Lung (tissue), 12 donors: ENCODE data around the gene ZNF236. TPM values are rescaled to one million over a fixed set of nuclear protein-coding genes. Genes with fewer than 3 reads are reported as not detected.
"Not testable (repeated sequence)": the region's sequence is repeated elsewhere in the genome, so short reads cannot be mapped to it uniquely, and the experiment has no call there.

Experiments
- ATAC-seq: fragments of 200-7000 bp; cut with Tn5 transposase; one replicate; pipeline ENCODE4 v1.9.1; 2020; ENCODE audit warnings: moderate number of reproducible peaks; ENCODE audit not compliant: insufficient read depth, low FRiP score
- DNase-seq, 3 donors: peaks; one replicate each; pipeline ENCODE4 v3.0.0-alpha.2; 2013 to 2017
- H3K27ac ChIP-seq, 2 donors: one replicate each; pipeline ENCODE4 v1.5.1; 2013; ENCODE audit warnings: mild to moderate bottlenecking in 2 of 2, moderate library complexity in 2 of 2, control low read depth in 1 of 2, inconsistent platforms in 1 of 2, low read depth in 1 of 2, low read length in 1 of 2
- H3K27me3 ChIP-seq, 3 donors: one replicate each; pipeline ENCODE4 v1.5.1; 2013; ENCODE audit warnings: low read length in 2 of 3; ENCODE audit not compliant: control insufficient read depth in 3 of 3, insufficient read depth in 3 of 3
- H3K36me3 ChIP-seq, 4 donors: one replicate each; pipeline ENCODE4 v1.5.1; 2013; ENCODE audit warnings: low read length in 4 of 4, mild to moderate bottlenecking in 1 of 4, moderate library complexity in 1 of 4; ENCODE audit not compliant: control insufficient read depth in 4 of 4, insufficient read depth in 4 of 4
- H3K4me1 ChIP-seq, 5 donors: one replicate each; pipeline ENCODE4 v1.5.1; 2013; ENCODE audit warnings: low read length in 5 of 5, mild to moderate bottlenecking in 2 of 5, moderate library complexity in 1 of 5; ENCODE audit not compliant: control insufficient read depth in 5 of 5, insufficient read depth in 5 of 5
- H3K4me3 ChIP-seq: one replicate; pipeline ENCODE4 v1.5.1; 2013; ENCODE audit warnings: mild to moderate bottlenecking, control low read depth, moderate library complexity
- H3K9ac ChIP-seq, 2 donors: one replicate each; pipeline ENCODE4 v1.5.1; 2013; ENCODE audit warnings: low read length in 2 of 2, control low read depth in 1 of 2; ENCODE audit not compliant: insufficient read depth in 1 of 2
- H3K9me3 ChIP-seq, 4 donors: one replicate each; pipeline ENCODE4 v1.5.1; 2013; ENCODE audit warnings: low read length in 3 of 4, mild to moderate bottlenecking in 1 of 4, moderate library complexity in 1 of 4; ENCODE audit not compliant: control insufficient read depth in 4 of 4, insufficient read depth in 3 of 4
- WGBS, 2 donors: extraction: QIAGEN DNeasy Blood & Tissue Kit; methylation state at CpG; one replicate each; pipeline ENCODE4 v1.1.7; 2013; 5-methylcytosine and 5-hydroxymethylcytosine counted together
- polyA plus RNA-seq, 2 donors: library from polyadenylated mRNA; stranded (reverse); fragments of 200-250 nt; gene quantifications; one replicate each; pipeline ENCODE4 v1.2.1, GENCODE V29; 2013
- total RNA-seq, 2 donors: library from RNA; depleted of rRNA in 1 of 2; stranded (reverse); fragments of >200 nt in 1 of 2; gene quantifications; one replicate each; pipeline ENCODE4 v1.2.1, GENCODE V29; 2014 to 2021
- TF ChIP-seq, protein P1 (sequence below): IDR thresholded peaks from 2 replicates; pipeline ENCODE4 v1.5.1; 2012; ENCODE audit warnings: mild to moderate bottlenecking; ENCODE audit errors: control extremely low read depth, extremely low read depth
- donor health status: control.
- donor health status: control.
- donor health status: Bipolar disorder and iron deficiency.
- donor health status: healthy.
- donor health status: DM: yes; HTN: yes; CAD: no.

Gene ZNF236
- total and polyA plus RNA-seq, 4 donors = 2.4 to 23.1 (median 8.8) TPM

DNA sequence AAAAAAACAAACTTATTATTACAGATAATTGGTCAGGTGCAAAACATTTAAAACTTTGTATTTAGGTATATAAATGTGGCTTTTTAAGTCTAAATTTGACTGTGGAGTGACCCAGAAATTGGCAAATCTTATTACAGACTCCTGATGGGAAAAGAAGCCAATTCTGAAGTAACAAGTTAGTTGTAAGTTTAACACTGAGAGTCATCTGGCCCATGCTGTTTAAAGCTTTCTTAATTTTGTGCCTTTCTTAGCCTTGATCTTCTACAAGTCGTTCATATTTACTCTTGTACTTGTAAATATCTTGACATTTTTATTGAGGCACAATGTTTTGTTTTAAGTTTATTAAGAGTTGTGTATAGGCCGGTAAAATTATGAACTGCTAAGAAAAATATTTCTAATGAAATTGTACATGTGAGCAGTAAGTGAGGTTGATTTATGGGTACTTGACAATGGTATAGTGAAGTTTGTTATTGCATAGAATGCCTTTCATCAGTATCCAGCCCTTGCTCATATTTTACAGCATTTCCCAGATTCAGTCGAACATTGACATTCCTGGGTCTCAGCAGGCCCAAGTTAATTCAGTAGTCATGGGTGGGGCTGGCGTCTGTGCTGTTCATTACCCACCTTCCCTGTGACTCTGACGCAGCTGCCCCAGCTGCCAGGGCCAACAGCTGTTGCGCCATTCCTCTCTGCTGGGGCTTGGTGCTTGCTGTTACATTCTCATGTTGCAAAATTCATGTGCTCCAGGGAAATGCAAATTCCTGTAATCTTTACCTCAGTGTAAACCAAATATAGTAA, 121.4 kb downstream of the ZNF236 start:
- H3K27ac ChIP-seq = no peak overlapping the region
- peak; percentile 58 to 68 (median 65) for DNase-seq
- no peak overlapping the region for H3K4me3 ChIP-seq
- H3K9me3 ChIP-seq = no peaks in the 10 kb centered on the region
- H3K4me1 ChIP-seq = no peaks in the 10 kb centered on the region
- H3K36me3 ChIP-seq = peaks cover 4 to 16% (median 13%) of the 10 kb centered on the region in 4 donors
- TF ChIP-seq, protein P1, sequence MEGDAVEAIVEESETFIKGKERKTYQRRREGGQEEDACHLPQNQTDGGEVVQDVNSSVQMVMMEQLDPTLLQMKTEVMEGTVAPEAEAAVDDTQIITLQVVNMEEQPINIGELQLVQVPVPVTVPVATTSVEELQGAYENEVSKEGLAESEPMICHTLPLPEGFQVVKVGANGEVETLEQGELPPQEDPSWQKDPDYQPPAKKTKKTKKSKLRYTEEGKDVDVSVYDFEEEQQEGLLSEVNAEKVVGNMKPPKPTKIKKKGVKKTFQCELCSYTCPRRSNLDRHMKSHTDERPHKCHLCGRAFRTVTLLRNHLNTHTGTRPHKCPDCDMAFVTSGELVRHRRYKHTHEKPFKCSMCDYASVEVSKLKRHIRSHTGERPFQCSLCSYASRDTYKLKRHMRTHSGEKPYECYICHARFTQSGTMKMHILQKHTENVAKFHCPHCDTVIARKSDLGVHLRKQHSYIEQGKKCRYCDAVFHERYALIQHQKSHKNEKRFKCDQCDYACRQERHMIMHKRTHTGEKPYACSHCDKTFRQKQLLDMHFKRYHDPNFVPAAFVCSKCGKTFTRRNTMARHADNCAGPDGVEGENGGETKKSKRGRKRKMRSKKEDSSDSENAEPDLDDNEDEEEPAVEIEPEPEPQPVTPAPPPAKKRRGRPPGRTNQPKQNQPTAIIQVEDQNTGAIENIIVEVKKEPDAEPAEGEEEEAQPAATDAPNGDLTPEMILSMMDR = no peak
- H3K9ac ChIP-seq = no peak overlapping the region
- H3K27me3 ChIP-seq = no peaks in the 10 kb centered on the region
- 60 to 66% methylated on average over 6 of the region's 6 CpGs for WGBS, 2 donors
- peak; percentile 58 for ATAC-seq

DNA sequence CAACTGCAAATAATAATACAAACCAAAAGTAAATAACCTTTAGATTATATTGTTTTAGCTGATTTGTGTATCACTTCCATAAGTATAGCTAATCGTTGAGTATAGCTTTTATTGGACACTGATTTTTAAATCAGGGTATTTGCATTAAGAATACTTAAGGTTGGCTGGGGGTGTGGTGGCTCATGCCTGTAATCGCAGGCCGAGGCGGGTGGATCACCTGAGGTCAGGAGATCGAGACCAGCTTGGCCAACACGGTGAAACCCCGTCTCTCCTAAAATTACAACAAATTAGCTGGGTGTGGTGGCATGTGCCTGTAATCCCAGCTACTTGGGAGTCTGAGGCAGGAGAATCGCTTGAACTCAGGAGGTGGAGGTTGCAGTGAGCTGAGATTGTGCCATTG, 122.0 kb downstream of the ZNF236 start:
- DNase-seq, H3K27me3 ChIP-seq, ATAC-seq, H3K27ac ChIP-seq, H3K9ac ChIP-seq, H3K9me3 ChIP-seq, H3K4me3 ChIP-seq, H3K4me1 ChIP-seq: not testable (repeated sequence)
- WGBS, 2 donors = 83 to 93% methylated on average over 8 of the region's 8 CpGs
- peaks cover under 1 to 18% (median 12%) of the 10 kb centered on the region in 4 donors for H3K36me3 ChIP-seq

DNA sequence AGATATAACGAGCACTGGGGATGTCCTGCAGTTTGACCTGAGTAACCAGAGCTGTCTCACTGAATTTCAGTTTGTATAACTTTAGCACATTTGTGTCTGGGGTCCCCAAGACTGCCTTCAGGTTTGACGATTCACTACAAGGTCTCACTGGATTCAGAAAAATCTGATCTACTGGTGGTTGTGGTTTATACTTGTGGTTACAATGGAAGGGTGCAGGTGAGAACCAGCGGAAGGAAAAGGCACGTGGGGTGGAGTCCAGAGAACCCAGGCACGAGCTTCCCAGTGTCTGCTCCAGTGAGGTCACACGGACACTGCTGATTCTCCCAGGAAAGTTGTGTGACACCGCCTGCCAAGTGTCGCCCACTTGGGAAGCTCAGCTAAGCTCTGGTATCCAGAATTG, 126.0 kb downstream of the ZNF236 start:
- ATAC-seq = no peak
- WGBS, 2 donors = 90 to 91% methylated on average over 8 of the region's 8 CpGs
- Histone ChIP-seq H3K9me3 (no peaks in the 10 kb centered on the region), H3K4me3 (no peak overlapping the region), H3K27ac (no peak overlapping the region), H3K36me3 (peaks cover 0 to 31% (median 17%) of the 10 kb centered on the region in 4 donors), H3K9ac (no peak overlapping the region), H3K4me1 (peaks cover 0 to 7% (median 4%) of the 10 kb centered on the region in 5 donors), H3K27me3 (no peaks in the 10 kb centered on the region)
- TF ChIP-seq, protein P1 = no peak
- DNase-seq = no peak

DNA sequence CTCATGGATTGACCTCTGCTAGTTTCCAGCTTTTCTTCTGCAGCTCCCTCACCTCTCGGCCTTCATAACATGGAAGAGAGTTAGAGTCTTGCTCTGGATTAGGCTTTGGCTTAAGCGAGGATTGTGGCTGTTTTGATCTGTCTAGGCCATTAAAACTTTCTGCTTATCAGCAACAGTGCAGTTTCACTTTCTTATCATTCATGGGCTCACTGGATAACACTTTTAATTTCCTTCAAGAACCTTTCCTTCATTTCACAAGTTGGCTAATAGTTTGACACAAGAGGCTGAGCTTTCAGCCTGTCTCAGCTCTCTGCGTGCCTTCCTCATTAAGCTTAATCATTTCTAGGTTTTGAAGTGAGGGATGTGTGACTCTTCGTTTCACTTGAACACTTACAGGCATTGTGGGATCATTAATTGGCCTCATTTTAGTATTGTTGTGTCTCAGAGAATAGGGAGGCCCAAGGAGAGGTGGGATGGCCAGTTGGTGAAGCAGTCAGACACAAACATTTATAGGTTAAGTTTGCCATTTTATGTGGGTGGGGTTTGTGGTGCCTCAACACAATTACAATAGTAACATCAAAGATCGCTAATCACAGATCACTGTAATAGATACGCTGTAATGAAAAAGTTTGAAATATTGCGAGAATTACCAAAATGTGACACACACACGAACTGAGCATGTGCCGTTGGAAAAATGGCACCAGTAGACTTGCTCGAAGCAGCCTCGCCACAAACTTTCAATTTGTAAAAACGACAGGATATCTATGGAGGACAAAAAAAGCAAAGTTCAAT, 129.3 kb downstream of the ZNF236 start:
- peaks cover 1 to 17% (median 6%) of the 10 kb centered on the region in 5 donors for H3K4me1 ChIP-seq
- no peak overlapping the region for H3K9ac ChIP-seq
- no peaks in the 10 kb centered on the region for H3K27me3 ChIP-seq
- TF ChIP-seq, protein P1 = no peak
- peaks cover 0 to 29% (median 18%) of the 10 kb centered on the region in 4 donors for H3K36me3 ChIP-seq
- H3K4me3 ChIP-seq = no peak overlapping the region
- WGBS, 2 donors = 89 to 94% methylated on average over 12 of the region's 12 CpGs
- no peaks in the 10 kb centered on the region for H3K9me3 ChIP-seq
- ATAC-seq = peak; percentile 45
- peak overlapping the region in 1 of 2 donors; percentile 37 for H3K27ac ChIP-seq
- no peak for DNase-seq
